Stimulated activated naive CD8-positive, alpha-beta T cell treated with anti-CD3 and anti-CD28 coated beads, Interleukin-15, Interleukin-2, amounts not matched to agents 100 U/mL and 50 U/mL, for 24 hours (primary cell): ENCODE results near the gene CMTR2.

Experiments used
- ATAC-seq: fragments of 150-1000 bp; cut with Tn5 transposase; one replicate; pipeline ENCODE4 v1.10.0; 2021
- DNase-seq: peaks from one replicate; pipeline ENCODE4 v3.0.0; 2021

The CMTR2 gene

GRCh38 chr16:71273384-71273783, 15.8 kb downstream of the CMTR2 start:
- no peak for DNase-seq
- ATAC-seq: no peak

GRCh38 chr16:71264299-71264698, 24.9 kb downstream of the CMTR2 start:
- ATAC-seq (no peak), DNase-seq (no peak)

GRCh38 chr16:71263582-71263981, 25.6 kb downstream of the CMTR2 start:
- no peak for ATAC-seq

GRCh38 chr16:71262391-71262790, 26.8 kb downstream of the CMTR2 start:
- DNase-seq (no peak), ATAC-seq (no peak)

More at GRCh38 chr16:71263582-71263981, 25.6 kb downstream of the CMTR2 start:
- no peak for DNase-seq

- ATAC-seq: no peak
- no peak for DNase-seq
Observed at GRCh38 chr16:71260995-71261394, 28.2 kb downstream of the CMTR2 start.

- no peak for ATAC-seq
Observed at GRCh38 chr16:71259086-71259485, 30.1 kb downstream of the CMTR2 start.

GRCh38 chr16:71258372-71258771, 30.8 kb downstream of the CMTR2 start:
- DNase-seq: no peak
- ATAC-seq: no peak

More at GRCh38 chr16:71259086-71259485, 30.1 kb downstream of the CMTR2 start:
- DNase-seq: no peak

GRCh38 chr16:71257768-71258167, 31.4 kb downstream of the CMTR2 start:
- no peak for ATAC-seq
- DNase-seq: no peak

GRCh38 chr16:71255721-71256120, 33.5 kb downstream of the CMTR2 start:
- ATAC-seq (no peak), DNase-seq (no peak)

GRCh38 chr16:71254832-71255525, 34.2 kb downstream of the CMTR2 start:
- ATAC-seq: no peak
- DNase-seq: no peak

- no peak for ATAC-seq
- no peak for DNase-seq
Observed at GRCh38 chr16:71250461-71251235, 38.6 kb downstream of the CMTR2 start.

GRCh38 chr16:71249399-71249798, 39.8 kb downstream of the CMTR2 start:
- DNase-seq: no peak
- no peak for ATAC-seq

- ATAC-seq (no peak), DNase-seq (no peak)
Observed at GRCh38 chr16:71247478-71247877, 41.7 kb downstream of the CMTR2 start.

- no peak for DNase-seq
- ATAC-seq: no peak
Observed at GRCh38 chr16:71246309-71246708, 42.9 kb downstream of the CMTR2 start.

- ATAC-seq: no peak
- no peak for DNase-seq
Observed at GRCh38 chr16:71244521-71244920, 44.7 kb downstream of the CMTR2 start.

- no peak for ATAC-seq
- no peak for DNase-seq
Observed at GRCh38 chr16:71242601-71243000, 46.6 kb downstream of the CMTR2 start.

GRCh38 chr16:71242036-71242435, 47.2 kb downstream of the CMTR2 start:
- ATAC-seq: no peak

More at GRCh38 chr16:71242036-71242435, 47.2 kb downstream of the CMTR2 start:
- no peak for DNase-seq
